Peyer's patch (tissue), 4 donors: ENCODE data around the gene LMX1B.

Experiments
- POLR2A ChIP-seq, 2 donors: fragments of 450-650 bp; IDR thresholded peaks; one replicate each; pipeline ENCODE4 v1.5.1; 2017; ENCODE audit warnings: antibody characterized with exemption in 2 of 2, mild to moderate bottlenecking in 2 of 2, moderate library complexity in 2 of 2
- TF ChIP-seq, protein P1 (sequence below), 6 experiments: fragments of 450-650 bp in 4 of 6; fragments of 200-600 bp in 2 of 6; sonication (generic) in 1 of 6; IDR thresholded peaks; one replicate each; pipeline ENCODE4 v1.5.1; 2017 to 2019; ENCODE audit warnings: antibody characterized with exemption in 6 of 6, mild to moderate bottlenecking in 3 of 6, moderate library complexity in 1 of 6

DNA sequence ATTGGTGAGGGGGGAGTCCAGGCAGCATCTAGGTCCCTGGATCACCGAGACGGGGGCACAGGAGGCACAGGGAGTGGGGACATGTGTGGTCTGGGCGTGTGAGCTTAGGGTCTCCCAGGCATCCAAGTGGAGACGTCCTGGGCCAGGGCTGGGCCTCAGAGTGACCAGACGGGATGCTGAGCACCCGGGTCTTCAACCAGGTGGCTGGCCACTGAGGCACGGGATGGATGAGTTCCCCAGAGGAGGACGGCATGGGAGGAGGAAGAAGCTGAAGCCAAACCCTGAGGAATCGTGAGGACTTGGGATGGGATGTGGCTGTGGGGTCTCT lies 88.0 kb downstream of the LMX1B start:
- TF ChIP-seq, protein P1, sequence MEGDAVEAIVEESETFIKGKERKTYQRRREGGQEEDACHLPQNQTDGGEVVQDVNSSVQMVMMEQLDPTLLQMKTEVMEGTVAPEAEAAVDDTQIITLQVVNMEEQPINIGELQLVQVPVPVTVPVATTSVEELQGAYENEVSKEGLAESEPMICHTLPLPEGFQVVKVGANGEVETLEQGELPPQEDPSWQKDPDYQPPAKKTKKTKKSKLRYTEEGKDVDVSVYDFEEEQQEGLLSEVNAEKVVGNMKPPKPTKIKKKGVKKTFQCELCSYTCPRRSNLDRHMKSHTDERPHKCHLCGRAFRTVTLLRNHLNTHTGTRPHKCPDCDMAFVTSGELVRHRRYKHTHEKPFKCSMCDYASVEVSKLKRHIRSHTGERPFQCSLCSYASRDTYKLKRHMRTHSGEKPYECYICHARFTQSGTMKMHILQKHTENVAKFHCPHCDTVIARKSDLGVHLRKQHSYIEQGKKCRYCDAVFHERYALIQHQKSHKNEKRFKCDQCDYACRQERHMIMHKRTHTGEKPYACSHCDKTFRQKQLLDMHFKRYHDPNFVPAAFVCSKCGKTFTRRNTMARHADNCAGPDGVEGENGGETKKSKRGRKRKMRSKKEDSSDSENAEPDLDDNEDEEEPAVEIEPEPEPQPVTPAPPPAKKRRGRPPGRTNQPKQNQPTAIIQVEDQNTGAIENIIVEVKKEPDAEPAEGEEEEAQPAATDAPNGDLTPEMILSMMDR (IDR thresholded peaks at IDR 0.05): no peak
- TF ChIP-seq POLR2A (IDR thresholded peaks at IDR 0.05): no peak
